Keratinocyte (primary cell): ENCODE measurements around the gene DIP2C. TPM values are rescaled to one million over a fixed set of nuclear protein-coding genes. Genes with fewer than 3 reads are reported as not detected.

Experiments used
- DNase-seq: peaks from one replicate; pipeline ENCODE4 v3.0.0-alpha.2; 2011; ENCODE audit warnings: low read depth, missing footprints, low spot score
- FAIRE-seq: peaks from 2 replicates; lab custom pipeline; 2011; peaks lifted over from hg19 to GRCh38; lab: Jason Lieb, UNC
- H2AFZ ChIP-seq: 2 replicates; pipeline ENCODE4 v1.6.0; 2012; ENCODE audit warnings: low read length, control low read depth, inconsistent platforms; ENCODE audit not compliant: control insufficient read depth
- H3K27ac ChIP-seq: 2 replicates; pipeline ENCODE4 v1.5.1; 2011; ENCODE audit warnings: low read length; ENCODE audit not compliant: control insufficient read depth, insufficient read depth
- H3K27me3 ChIP-seq: 3 replicates; pipeline ENCODE4 v1.6.0; 2011; ENCODE audit warnings: low read length; ENCODE audit not compliant: control insufficient read depth, insufficient read depth; ENCODE audit errors: extremely low read depth
- H3K36me3 ChIP-seq, 2 experiments: 2 replicates in 1 of 2; 3 replicates in 1 of 2; pipeline ENCODE4 v1.5.1; 2011; ENCODE audit warnings: low read length in 2 of 2, mild to moderate bottlenecking in 1 of 2; ENCODE audit not compliant: control insufficient read depth in 2 of 2, insufficient read depth in 2 of 2; ENCODE audit errors: extremely low read depth in 1 of 2
- H3K4me1 ChIP-seq: 3 replicates; pipeline ENCODE4 v1.5.1; 2011; ENCODE audit warnings: low read length; ENCODE audit not compliant: control insufficient read depth, insufficient read depth; ENCODE audit errors: extremely low read depth
- H3K4me2 ChIP-seq: 3 replicates; pipeline ENCODE4 v1.6.0; 2011; ENCODE audit warnings: low read depth, low read length; ENCODE audit not compliant: control insufficient read depth, insufficient read depth; ENCODE audit errors: extremely low read depth
- H3K4me3 ChIP-seq, 3 experiments: fragments of 200-600 bp in 1 of 3; sonication (generic) in 1 of 3; 2 replicates in 2 of 3; 3 replicates in 1 of 3; pipeline ENCODE4 v1.5.1; 2011 to 2016; ENCODE audit warnings: low read length in 3 of 3, mild to moderate bottlenecking in 3 of 3, control low read depth in 2 of 3, inconsistent platforms in 1 of 3, low read depth in 1 of 3, mixed read lengths in 1 of 3, mixed run types in 1 of 3, moderate library complexity in 1 of 3; ENCODE audit not compliant: control insufficient read depth in 2 of 3, insufficient read depth in 2 of 3; ENCODE audit errors: extremely low read depth in 1 of 3
- H3K79me2 ChIP-seq: 2 replicates; pipeline ENCODE4 v1.6.0; 2012; ENCODE audit warnings: low read length; ENCODE audit not compliant: control insufficient read depth, insufficient read depth
- H3K9ac ChIP-seq: 3 replicates; pipeline ENCODE4 v1.6.0; 2011; ENCODE audit warnings: low read length; ENCODE audit not compliant: control insufficient read depth, insufficient read depth; ENCODE audit errors: extremely low read depth
- H3K9me1 ChIP-seq: 3 replicates; pipeline ENCODE4 v1.6.0; 2011; ENCODE audit warnings: low read length; ENCODE audit not compliant: control insufficient read depth, insufficient read depth; ENCODE audit errors: extremely low read depth
- H3K9me3 ChIP-seq: 2 replicates; pipeline ENCODE4 v1.5.1; 2012; ENCODE audit warnings: low read depth, low read length; ENCODE audit not compliant: control insufficient read depth
- H4K20me1 ChIP-seq: 3 replicates; pipeline ENCODE4 v1.6.0; 2011; ENCODE audit warnings: low read length; ENCODE audit not compliant: control insufficient read depth, insufficient read depth; ENCODE audit errors: extremely low read depth
- CTCF ChIP-seq, 3 experiments: IDR thresholded peaks in 1 of 3; conservative IDR thresholded peaks in 1 of 3; optimal IDR thresholded peaks in 1 of 3; 2 replicates in 2 of 3; 3 replicates in 1 of 3; pipeline versions ENCODE3 to v1.5.1; 2011; ENCODE audit warnings: low read length in 3 of 3, mild to moderate bottlenecking in 3 of 3, moderate library complexity in 2 of 3, control low read depth in 1 of 3, inconsistent platforms in 1 of 3; ENCODE audit not compliant: insufficient read depth in 2 of 3; ENCODE audit errors: extremely low read depth in 1 of 3
- EZH2 ChIP-seq: IDR thresholded peaks from one replicate; pipeline ENCODE4 v1.6.1; 2012; ENCODE audit warnings: inconsistent platforms, mild to moderate bottlenecking, low read length, moderate library complexity
- dilution Hi-C: fragments of 300-500 bp; cut with MboI; formaldehyde crosslinking; loops from one replicate; pipeline ENCODE4 v1.7.0; 2020; ENCODE audit warnings: low sequenced_read_pairs; ENCODE audit not compliant: extremely low pct_ligation_motif_present
- polyA plus RNA-seq, 5 experiments: library from polyadenylated mRNA; depleted of rRNA in 3 of 5; stranded (reverse) in 3 of 5; stranded (forward) in 1 of 5; unstranded in 1 of 5; fragments of >200 nt; gene quantifications; 1 replicate in 1 of 5; 2 replicates in 3 of 5; 3 replicates in 1 of 5; pipeline versions ENCODE4 v1.2.1 to v1.2.3, GENCODE V29; 2011 to 2012; ENCODE audit warnings: missing spikeins in 2 of 5, low read depth in 1 of 5, low replicate concordance in 1 of 5

Gene DIP2C
- polyA plus RNA-seq, 1 donor (not counting 4 experiments of a cell fraction or from before 2014, with no cell fraction given): 1.3 TPM

GRCh38 chr10:559767-560047 is 129.8 kb downstream of the DIP2C start:
- DNase-seq: no peak
- Histone ChIP-seq H3K79me2 (no peaks in the 10 kb centered on the region), H3K36me3 (no peaks in the 10 kb centered on the region), H3K27ac (no peak overlapping the region), H3K9ac (no peak overlapping the region), H4K20me1 (no peaks in the 10 kb centered on the region), H3K27me3 (no peaks in the 10 kb centered on the region), H3K4me2 (no peak overlapping the region), H3K9me1 (no peaks in the 10 kb centered on the region), H3K9me3 (peaks cover 4% of the 10 kb centered on the region), H3K4me1 (no peaks in the 10 kb centered on the region), H3K4me3 (no peak overlapping the region), H2AFZ (no peak overlapping the region)
- FAIRE-seq: no peak
- no peak for TF ChIP-seq EZH2
- TF ChIP-seq CTCF (optimal IDR thresholded peaks at IDR 0.05 in 1 of 3, IDR thresholded peaks at IDR 0.05 in 1 of 3, conservative IDR thresholded peaks at IDR 0.05 in 1 of 3; ENCODE audit: extremely low read depth in 1 of 3, insufficient read depth in 2 of 3, low read length in 3 of 3): no peak
- dilution Hi-C loops: no loop called here

- Histone ChIP-seq H3K4me3 (no peak overlapping the region), H3K27ac (no peak overlapping the region), H3K36me3 (no peaks in the 10 kb centered on the region), H2AFZ (no peak overlapping the region), H3K9me3 (peaks cover 2% of the 10 kb centered on the region), H3K9ac (no peak overlapping the region), H3K4me1 (no peaks in the 10 kb centered on the region), H3K27me3 (no peaks in the 10 kb centered on the region), H3K4me2 (no peak overlapping the region), H4K20me1 (no peaks in the 10 kb centered on the region), H3K79me2 (no peaks in the 10 kb centered on the region), H3K9me1 (no peaks in the 10 kb centered on the region)
- TF ChIP-seq CTCF (optimal IDR thresholded peaks at IDR 0.05 in 1 of 3, IDR thresholded peaks at IDR 0.05 in 1 of 3, conservative IDR thresholded peaks at IDR 0.05 in 1 of 3; ENCODE audit: extremely low read depth in 1 of 3, insufficient read depth in 2 of 3, low read length in 3 of 3) (no peak), EZH2 (no peak)
- DNase-seq: no peak
- dilution Hi-C loops: no loop called here
- FAIRE-seq: no peak
Observed at GRCh38 chr10:558891-559766, 130.3 kb downstream of the DIP2C start.
